Measurements from ENCODE around the gene CRIM1.

DNA sequence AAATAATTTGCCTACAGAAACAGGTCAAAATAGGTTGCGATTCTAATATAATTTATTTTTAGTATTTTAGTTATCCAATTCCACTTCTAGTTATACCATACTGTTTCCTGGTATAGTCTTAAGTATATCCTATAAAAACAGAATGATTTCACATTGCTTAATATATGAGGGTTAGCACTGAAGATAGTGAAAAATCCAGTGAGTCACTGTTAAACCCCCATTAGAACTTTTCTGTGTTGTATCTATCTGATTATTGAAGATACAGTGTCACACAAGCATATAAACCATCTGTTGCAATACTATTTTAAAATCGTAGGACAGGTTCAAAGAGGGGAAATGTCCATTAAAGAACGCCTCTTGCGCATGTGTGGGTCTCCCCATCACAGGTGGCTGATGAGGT is 132.4 kb downstream of the CRIM1 start:
- TF ChIP-seq, protein P1, sequence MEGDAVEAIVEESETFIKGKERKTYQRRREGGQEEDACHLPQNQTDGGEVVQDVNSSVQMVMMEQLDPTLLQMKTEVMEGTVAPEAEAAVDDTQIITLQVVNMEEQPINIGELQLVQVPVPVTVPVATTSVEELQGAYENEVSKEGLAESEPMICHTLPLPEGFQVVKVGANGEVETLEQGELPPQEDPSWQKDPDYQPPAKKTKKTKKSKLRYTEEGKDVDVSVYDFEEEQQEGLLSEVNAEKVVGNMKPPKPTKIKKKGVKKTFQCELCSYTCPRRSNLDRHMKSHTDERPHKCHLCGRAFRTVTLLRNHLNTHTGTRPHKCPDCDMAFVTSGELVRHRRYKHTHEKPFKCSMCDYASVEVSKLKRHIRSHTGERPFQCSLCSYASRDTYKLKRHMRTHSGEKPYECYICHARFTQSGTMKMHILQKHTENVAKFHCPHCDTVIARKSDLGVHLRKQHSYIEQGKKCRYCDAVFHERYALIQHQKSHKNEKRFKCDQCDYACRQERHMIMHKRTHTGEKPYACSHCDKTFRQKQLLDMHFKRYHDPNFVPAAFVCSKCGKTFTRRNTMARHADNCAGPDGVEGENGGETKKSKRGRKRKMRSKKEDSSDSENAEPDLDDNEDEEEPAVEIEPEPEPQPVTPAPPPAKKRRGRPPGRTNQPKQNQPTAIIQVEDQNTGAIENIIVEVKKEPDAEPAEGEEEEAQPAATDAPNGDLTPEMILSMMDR (IDR thresholded peaks at IDR 0.05): no peak
- no peak for TF ChIP-seq POLR2A (IDR thresholded peaks at IDR 0.05)

All from vagina (tissue), 2 donors.